ENCODE results near the gene HERPUD2. TPM values are rescaled to one million over a fixed set of nuclear protein-coding genes. Genes with fewer than 3 reads are reported as not detected.
A peak's percentile ranks its signal among the peaks of the same experiment; 100 is the strongest.

Gene HERPUD2
- polyA plus RNA-seq, 1 experiment, result 53.0 TPM

- no peak for TF ChIP-seq CTCF (IDR thresholded peaks at IDR 0.05; ENCODE audit: insufficient read depth, low read depth, low read length)
- no peak for DNase-seq (ENCODE audit: low read depth)
- Histone ChIP-seq H3K27me3 (ENCODE audit: control insufficient read depth, insufficient read depth, low read length) (no peaks in the 10 kb centered on the region), H3K4me3 (ENCODE audit: low read depth, low read length) (no peak overlapping the region), H3K36me3 (ENCODE audit: control insufficient read depth, insufficient read depth, low read length) (0 out of 2 replicates have a peak, but pooled peaks cover 2% of the 10 kb centered on the region)
- CTCF ChIA-PET, result interaction anchor here (1.2 kb wide), 1 partner anchor 331 kb away, joined by 3 read pairs; no protein-coding TSS in a partner anchor
- POLR2A ChIA-PET, result no interaction called here
These were observed 49.2 kb downstream of the HERPUD2 start for GRCh38 chr7:35645691-35646090.

DNA sequence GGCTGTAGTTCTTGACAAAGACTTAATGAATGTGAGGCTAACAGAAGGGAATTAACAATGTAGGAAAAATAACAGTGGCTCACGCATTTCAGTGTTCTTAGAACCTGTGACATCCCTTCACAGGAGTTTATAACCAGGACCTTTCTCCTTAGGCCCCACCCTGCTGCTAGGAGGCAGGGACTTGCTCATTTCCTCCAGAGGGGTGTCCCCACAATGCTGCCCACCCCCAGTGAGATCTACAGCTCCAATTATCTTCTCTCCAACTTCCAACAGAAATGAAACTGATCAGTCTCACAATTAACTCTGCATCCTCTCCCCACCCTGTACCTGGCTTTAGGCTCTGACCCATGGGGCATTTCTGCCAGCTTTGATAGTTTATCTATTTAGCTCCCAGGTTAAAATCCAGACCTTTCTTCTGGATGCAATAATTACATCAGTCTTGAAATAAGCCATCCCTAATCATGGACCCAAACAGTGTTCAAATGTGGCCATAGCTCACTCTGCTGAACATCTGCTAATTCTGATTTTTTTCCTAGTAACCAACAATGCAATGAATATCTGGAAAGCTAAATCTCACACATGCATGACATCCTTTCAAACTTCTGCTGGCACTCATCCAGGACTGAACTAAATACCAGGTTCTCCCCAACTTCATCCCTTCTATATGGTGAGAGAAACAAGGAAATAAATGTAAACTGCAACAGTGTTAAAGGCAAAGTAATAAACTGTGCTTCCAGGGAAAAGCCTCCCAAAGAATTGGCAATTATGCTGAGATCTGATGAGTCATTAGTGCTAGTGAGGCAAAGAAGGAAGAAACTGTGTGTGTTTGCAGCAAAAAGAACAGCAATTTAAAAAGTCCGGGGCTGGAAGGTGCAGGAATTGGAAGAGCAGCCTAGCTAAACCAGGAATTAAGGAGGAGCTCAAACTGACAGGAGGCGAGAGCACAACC, 64.6 kb downstream of the HERPUD2 start:
- no peak for TF ChIP-seq CTCF (IDR thresholded peaks at IDR 0.05; ENCODE audit: insufficient read depth, low read depth, low read length)
- no peaks in the 10 kb centered on the region for H3K27me3 ChIP-seq (ENCODE audit: control insufficient read depth, insufficient read depth, low read length)
- DNase-seq (ENCODE audit: low read depth), result no peak
- ChIA-PET POLR2A (no interaction called here), CTCF (interaction anchor here (0.5 kb wide), 1 partner anchor 70 kb away, joined by 6 read pairs; no protein-coding TSS in a partner anchor)
- peaks cover 11% of the 10 kb centered on the region for H3K36me3 ChIP-seq (ENCODE audit: control insufficient read depth, insufficient read depth, low read length)
- no peak overlapping the region for H3K4me3 ChIP-seq (ENCODE audit: low read depth, low read length)

- Histone ChIP-seq H3K27me3 (ENCODE audit: control insufficient read depth, insufficient read depth, low read length) (no peaks in the 10 kb centered on the region), H3K36me3 (ENCODE audit: control insufficient read depth, insufficient read depth, low read length) (peaks cover 5% of the 10 kb centered on the region), H3K4me3 (ENCODE audit: low read depth, low read length) (no peak overlapping the region)
- no peak for DNase-seq (ENCODE audit: low read depth)
- POLR2A ChIA-PET, result no interaction called here
- TF ChIP-seq CTCF (IDR thresholded peaks at IDR 0.05; ENCODE audit: insufficient read depth, low read depth, low read length), result peak; percentile 83
- CTCF ChIA-PET, result interaction anchor here (0.6 to 2.3 kb wide), 25 partner anchors 8 to 244 kb away, joined by 3 to 17 read pairs (median 3); partner anchors contain the start of gene HERPUD2
These were observed 70.4 kb downstream of the HERPUD2 start for GRCh38 chr7:35624299-35625186.

DNA sequence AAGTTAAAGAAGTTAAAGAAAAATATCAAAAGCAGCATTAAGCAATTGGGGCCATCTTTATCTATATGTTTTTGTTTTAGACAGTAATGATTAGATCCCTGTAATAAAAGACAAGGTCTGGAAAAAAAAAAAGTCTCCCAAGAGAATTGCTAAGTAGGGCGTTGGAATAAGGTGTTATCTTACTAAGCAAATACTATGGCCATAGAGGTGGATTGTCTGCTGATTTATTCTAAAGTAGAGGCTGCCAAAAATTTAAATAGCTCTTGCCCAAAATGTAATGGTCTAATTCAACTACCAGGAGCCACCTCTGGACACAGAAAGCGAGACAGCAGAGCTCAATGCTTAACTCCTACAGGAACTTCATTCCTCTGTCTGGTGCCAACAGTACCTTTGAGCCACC, 71.6 kb downstream of the HERPUD2 start:
- H3K4me3 ChIP-seq (ENCODE audit: low read depth, low read length), result no peak overlapping the region
- TF ChIP-seq CTCF (IDR thresholded peaks at IDR 0.05; ENCODE audit: insufficient read depth, low read depth, low read length), result no peak
- no peaks in the 10 kb centered on the region for H3K27me3 ChIP-seq (ENCODE audit: control insufficient read depth, insufficient read depth, low read length)
- peaks cover under 1% of the 10 kb centered on the region for H3K36me3 ChIP-seq (ENCODE audit: control insufficient read depth, insufficient read depth, low read length)
- CTCF ChIA-PET, result interaction anchor here (0.9 to 2.3 kb wide), 13 partner anchors 11 to 242 kb away, joined by 3 to 17 read pairs (median 3); partner anchors contain the start of gene HERPUD2
- POLR2A ChIA-PET, result no interaction called here
- no peak for DNase-seq (ENCODE audit: low read depth)

GRCh38 chr7:35619863-35620262, 75.1 kb downstream of the HERPUD2 start:
- TF ChIP-seq CTCF (IDR thresholded peaks at IDR 0.05; ENCODE audit: insufficient read depth, low read depth, low read length), result no peak
- POLR2A ChIA-PET, result no interaction called here

More at GRCh38 chr7:35619863-35620262, 75.1 kb downstream of the HERPUD2 start:
- Histone ChIP-seq H3K36me3 (ENCODE audit: control insufficient read depth, insufficient read depth, low read length) (no peaks in the 10 kb centered on the region), H3K27me3 (ENCODE audit: control insufficient read depth, insufficient read depth, low read length) (no peaks in the 10 kb centered on the region), H3K4me3 (ENCODE audit: low read depth, low read length) (no peak overlapping the region)
- DNase-seq (ENCODE audit: low read depth), result no peak
- CTCF ChIA-PET, result no interaction called here
